Astrocyte of the hippocampus (primary cell): ENCODE data around the gene PRODH.
"Not testable (repeated sequence)": the region's sequence is repeated elsewhere in the genome, so short reads cannot be mapped to it uniquely, and the experiment has no call there.

Source experiments
- DNase-seq: peaks from one replicate; pipeline ENCODE4 v3.0.0; 2011; ENCODE audit warnings: low read depth, low spot score

PRODH gene

DNA sequence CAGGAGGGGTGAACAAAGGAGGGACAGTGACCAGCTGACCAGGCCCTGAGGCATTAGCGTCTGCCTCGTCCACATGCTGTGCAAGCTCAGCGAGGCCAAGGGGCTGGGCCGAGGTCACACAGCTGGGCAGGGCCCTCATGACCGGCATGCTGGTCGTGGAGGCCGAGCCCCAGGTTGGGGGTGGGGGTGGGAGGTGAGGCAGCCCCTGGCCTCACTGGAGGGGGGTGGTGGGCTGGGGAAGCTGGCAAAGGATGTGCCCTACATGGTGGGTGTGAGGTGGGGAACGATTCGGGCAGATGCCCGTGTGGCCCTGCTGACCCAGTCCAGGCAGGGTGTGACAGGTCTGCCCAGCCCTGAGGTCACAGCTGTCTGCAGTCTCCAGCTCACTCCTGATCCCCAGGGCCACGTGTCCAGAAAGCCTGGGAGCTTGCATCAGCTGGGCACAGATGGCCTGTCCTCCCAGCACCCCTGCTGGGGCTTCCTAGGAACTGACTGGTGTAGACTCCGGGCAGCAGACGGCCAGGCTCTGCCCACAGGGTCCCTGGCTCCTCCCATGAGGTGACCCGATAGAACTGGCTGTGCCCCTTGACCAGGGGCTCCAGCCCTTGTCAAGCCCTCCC is 31.4 kb upstream of the PRODH start:
- not testable (repeated sequence) for DNase-seq

DNA sequence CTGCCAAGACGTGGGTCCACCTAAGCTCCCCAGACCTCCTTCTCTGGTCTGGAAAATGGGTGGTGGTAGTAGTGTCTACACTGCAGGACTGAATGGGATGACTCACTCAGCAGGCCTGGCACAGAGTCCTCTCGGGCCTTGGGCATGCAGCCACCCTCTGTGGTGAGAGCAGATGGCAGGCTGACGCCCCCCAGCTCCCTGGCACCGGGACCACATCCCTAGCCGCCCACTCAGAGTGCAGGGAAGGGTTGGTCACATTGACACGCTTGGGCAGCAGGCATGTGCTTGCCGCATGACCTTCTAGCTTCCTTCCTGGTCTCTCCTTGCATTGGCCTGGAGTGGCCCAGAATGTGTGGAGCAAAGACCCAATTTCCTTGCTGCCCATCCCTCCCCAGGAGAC is 30.7 kb upstream of the PRODH start:
- DNase-seq: no peak

DNA sequence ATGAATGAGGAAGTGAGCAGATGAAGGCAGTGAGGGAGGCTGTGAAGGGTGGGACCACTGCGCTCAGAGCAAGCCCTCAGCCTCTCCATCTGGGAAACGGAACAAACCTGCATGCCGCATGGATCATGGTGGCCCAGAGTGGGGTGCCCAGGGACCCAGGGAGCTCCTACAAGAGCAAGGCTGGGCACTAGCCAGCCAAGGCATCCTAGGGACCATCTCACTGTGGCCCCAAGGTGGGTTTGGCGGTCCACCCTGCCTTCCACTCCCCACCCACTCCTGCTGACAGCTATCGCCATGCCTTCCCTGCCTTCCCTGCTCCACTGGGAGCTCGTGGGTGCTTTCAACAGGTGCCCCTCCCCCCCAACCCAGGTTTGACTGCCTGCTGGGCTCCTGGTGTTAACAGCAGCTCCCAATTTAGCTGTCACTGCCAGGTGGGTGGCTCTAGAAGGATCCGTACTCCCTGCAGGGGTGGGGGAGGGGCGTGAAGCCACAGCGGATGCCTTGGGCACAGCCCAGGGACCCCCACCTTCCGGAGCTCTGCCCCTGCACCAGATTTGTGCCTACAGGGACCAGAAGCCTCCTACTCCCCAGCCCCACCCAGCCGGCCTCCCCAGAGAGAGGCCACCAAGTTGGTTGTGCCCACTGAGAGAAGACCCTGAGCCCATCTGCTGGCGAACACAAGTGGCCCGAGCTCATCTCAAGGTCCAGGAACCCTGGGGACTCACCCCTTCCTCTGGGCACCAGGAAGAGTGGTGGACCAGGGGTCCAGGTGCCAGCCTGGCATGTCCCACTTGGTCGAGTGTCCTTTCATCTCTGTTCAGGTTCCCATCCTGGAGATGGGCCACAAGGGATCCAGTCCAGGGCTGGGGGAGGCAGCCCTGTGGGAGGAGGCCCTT is 29.7 kb upstream of the PRODH start:
- DNase-seq: no peak

DNA sequence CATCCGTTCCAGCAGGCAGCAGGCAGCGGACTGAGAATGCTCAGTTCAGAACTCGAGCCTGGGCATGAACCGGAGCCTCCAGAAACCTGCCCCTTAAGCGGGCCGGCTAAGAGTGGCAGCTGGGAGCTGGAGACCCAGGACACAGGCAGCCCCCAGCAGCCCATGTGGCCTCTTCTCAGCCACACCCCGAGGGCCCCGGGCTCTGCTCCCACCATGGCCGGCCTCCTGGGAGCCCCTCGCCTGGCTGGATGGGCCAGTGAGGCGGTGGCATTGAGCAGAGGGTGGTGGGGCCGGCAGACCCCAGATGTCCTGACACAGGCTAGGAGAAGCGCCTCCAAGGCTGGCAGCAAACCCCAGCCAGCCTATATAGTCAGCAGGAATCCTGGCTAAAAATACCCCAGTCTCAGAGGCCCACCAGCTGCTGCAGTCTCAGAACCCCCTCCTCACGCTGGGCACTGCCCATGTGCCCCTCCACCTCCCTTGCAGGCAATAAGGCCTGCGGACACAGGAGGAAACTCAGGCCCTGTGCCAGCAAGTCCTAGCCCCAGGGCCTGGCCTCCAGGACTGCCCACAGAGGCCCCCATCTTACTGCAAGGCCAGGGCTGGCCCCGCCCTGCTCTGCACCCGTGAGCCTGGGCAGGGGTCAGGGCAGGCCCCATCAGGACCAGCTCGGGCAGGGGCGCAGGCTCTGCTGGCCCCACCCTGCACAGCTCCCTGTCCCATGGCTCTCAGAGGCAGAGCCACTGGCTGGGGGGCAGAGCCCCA is 28.6 kb upstream of the PRODH start:
- not testable (repeated sequence) for DNase-seq

DNA sequence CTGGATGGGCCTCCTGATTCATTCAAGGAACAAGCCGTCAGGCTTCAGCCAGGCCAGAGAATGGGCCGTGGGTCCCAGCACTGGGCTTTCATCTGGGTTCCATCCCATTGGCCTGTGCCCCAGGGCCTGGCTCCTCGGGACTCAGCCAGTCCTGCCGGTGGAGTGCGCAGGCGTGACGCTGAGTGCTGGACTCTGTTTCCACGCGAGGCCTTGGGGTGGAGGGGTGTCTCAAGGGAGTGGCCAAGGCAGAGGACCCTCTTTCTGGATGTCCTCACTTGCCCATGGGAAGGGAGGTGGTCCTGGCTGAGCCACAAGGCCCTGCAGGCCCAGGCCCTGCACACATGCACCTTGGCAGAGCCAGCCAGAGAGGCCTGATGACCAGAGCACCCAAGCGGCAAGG is 28.0 kb upstream of the PRODH start:
- not testable (repeated sequence) for DNase-seq

DNA sequence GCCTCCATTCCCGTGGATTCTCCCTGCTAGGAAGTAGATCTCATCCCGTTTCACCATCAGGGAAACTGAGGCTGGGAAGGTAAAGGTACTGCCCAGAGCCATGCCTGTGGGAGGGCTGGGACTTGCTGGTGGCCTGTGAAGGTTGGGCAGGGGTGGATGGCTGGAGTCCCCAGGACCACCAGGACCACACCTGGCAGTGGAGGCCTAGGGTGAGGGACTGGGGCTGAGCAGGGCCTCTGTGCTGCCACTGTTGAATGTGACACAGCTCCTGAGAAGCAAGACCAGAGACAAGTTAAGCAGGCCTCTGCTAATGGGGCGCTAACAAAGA is 26.2 kb upstream of the PRODH start:
- DNase-seq: no peak

DNA sequence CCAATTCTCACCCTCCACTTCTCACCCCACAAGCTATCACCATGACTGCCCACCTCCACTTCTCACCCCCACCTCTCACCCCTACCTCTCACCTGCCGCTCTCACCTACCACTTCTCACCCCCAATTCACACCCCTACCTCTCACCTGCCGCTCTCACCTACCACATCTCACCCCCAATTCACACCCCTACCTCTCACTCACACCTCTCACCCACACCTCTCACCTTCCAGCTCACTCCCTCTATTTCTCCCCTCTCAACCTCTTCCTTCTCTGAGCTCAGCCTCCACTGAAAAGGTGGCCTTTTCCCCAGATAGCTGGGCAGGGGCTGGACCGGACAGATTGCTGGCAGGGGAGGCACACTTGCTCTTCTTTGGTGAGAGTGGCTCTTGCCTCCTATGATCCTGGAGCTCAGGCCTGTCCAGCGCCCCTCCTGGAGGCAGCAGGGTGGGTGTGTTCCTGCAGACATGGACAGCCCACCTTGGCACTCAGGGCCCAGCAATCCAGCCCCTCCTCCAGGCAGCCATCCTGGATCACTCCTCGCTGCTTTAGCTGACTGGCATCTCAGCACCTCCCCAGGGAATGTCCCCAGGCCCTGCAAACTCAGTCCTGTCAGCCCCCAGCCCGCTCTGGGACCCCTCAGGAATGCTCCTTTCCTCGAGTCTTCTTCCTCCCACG is 25.7 kb upstream of the PRODH start:
- not testable (repeated sequence) for DNase-seq

DNA sequence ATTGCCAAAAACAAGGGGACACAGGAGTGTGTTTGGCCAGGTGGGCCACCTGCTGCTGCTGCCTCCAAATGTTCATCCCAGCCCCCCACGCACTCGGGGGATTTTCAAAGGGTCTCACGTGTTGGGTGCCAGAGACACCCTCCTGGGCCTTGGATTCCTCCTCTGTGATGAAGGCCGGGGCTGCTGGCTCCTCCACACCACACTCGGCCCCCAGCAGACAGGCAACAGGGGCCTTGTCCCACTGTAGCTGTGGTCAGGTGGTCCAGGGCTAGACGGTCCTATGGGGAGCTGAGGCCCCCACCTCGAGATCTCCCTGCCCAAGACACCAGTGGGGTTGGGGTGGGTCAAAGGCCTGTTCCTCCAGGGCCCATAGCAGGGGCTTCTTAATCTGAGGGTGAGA is 25.1 kb upstream of the PRODH start:
- not testable (repeated sequence) for DNase-seq

DNA sequence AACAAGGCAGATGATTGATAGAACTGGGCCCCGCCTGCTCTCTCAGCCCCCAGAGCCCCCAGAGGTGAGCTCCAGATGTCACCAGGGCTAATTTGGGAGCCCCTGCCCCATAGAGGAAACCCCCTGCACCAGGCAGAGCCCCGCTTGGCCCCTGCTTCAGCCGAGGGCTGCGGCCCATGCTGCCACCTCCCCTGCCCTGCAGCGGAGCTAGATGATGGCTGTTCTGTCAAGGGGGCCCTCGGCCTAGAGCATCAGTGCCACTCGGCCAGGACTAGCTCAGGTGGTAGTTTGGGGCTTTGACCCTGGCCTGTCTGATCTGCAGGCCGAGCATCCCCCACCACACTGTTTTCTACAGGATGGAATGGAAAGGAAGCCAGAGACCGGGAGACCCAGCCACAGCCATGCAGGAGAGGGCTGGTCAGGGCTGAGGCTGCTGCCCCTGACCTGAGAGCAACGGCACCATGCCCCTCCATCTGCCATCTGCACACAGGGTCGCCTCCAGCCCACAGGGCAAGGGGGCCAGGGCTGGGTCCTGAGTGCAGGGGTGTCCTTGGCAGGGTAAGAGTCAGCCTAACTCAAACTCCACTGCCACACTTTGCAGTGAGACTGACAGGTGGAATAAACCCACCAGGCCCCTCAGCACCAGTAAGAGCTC is 24.2 kb upstream of the PRODH start:
- not testable (repeated sequence) for DNase-seq

DNA sequence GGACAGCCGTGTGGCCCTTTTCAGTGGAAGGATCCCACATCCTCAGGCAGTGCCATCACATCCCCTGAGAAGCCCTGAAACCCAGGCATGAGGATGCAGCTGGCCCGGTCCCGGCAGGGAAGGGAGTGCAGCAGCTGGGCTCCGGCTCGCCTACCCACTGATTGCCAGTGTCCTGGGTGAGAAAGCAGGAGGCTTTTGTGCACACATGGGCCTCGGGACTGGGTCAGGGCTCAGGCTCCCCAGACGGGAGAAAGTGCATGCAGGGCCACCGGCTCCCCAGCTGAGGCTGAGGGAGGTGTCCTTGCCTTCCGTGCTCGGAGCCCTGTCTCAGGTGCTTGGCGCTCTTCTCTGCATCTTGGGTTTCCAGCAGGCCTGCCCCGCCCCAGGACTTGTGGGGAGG is 23.6 kb upstream of the PRODH start:
- DNase-seq: not testable (repeated sequence)

DNA sequence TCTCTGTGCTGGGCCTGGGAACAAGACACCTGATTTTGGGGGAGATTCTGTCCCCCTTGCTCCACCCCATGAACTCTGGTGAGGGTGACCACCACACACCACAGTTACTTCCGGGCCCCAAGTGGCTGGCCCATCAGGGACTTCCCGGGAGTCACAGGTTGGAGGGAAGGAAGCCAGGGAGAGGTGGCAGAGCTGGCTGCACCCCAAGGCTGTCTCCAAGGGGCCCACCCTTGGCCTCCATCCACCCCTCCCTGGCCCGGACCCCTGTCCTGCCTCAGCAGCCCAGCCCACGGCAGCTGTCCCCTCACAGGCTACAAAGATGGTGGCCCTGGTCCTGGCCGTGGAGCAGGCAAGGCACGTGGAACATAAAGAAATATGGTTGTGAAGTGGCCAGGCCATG is 23.2 kb upstream of the PRODH start:
- not testable (repeated sequence) for DNase-seq

DNA sequence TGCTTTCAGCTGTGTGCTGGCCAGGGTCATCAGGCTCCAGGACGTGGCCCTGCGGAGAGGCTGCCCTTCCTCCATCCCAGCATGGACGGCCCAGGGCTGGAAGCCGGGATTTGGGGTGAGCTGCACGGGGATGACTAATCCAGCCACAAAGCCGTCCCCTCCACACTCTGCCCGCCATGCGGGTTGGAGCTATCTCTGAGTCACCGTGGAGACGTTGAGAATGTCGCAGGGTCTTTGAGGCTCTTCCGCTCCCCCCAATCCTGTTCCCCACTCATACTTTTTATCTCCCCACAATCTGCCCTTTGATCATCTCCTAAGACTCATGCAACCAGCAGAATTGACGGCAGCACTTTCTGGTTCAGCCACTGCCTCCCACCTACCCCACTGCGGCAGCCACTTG is 22.6 kb upstream of the PRODH start:
- peak; percentile 65 for DNase-seq

DNA sequence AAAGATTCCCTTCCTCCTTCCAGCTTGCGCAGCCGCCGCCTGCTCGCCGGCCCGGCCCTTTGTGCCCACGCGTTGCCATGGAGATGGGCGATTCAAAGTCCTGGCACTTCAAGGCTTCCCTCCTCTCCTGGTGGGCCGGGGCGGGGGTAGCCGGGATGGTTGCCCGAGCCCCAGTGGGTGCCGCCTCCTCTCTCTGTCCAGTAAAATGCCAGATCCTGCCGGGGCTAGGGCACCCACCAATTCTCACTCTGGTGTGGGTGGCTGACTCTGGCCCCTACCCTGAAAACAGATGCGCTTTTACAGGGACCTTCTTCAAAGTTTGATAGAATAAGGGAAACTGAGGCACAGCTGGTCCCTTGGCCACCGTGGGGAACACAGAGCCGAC is 22.2 kb upstream of the PRODH start:
- peak; percentile 55 for DNase-seq

DNA sequence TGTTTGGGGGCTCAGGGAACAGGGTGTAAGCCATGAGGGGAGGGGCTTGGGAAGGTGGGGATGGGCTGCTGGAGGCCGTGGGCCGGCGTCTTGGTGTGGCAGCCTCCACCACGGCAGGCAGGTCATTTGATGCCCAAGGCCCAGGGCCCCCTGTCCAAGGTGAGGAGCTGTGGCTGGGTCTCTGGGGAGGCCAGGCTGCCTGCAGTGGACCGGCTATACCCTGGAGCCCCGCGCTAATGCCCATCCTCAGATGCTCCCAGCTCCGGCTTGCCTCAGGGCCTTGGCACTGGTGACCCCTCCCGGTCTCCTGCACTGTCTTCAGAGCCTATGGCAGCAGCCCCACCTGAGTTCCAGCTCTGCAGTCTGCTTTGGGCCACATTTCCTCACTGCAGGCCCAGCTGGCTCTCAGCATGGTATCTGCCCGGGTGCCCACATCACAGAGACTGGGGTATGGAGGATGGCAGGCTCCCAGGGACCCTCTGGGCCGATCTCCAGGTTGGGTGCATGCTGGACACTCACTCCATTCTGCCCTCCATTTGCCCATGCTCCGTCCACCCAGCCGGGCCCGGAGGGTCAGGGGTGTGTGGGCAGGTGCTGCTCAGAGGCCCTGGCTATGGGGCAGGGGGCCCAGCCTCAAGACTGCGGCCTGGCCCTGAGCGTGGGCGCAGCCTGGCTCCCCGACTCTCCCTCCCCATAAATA is 21.7 kb upstream of the PRODH start:
- not testable (repeated sequence) for DNase-seq

DNA sequence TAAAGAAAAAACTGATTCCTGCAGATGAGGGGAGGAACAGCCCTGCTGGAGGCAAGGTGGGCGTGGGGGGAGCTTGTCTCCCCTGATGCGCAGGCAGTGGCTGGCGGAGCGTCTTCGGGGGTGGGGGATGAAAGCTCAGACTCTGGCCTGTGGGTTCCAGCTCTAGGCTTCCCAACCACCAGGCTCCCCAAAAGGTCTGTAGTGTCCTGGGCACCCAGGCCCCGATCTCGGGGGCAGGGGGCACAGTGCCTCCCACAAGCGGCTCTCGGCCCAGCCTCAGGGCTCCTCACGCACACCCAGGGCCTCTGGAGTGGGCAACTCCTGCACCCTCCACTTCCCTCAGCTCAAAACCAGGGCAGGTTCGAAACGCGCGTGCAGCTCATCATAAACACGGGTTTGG is 20.9 kb upstream of the PRODH start:
- not testable (repeated sequence) for DNase-seq

DNA sequence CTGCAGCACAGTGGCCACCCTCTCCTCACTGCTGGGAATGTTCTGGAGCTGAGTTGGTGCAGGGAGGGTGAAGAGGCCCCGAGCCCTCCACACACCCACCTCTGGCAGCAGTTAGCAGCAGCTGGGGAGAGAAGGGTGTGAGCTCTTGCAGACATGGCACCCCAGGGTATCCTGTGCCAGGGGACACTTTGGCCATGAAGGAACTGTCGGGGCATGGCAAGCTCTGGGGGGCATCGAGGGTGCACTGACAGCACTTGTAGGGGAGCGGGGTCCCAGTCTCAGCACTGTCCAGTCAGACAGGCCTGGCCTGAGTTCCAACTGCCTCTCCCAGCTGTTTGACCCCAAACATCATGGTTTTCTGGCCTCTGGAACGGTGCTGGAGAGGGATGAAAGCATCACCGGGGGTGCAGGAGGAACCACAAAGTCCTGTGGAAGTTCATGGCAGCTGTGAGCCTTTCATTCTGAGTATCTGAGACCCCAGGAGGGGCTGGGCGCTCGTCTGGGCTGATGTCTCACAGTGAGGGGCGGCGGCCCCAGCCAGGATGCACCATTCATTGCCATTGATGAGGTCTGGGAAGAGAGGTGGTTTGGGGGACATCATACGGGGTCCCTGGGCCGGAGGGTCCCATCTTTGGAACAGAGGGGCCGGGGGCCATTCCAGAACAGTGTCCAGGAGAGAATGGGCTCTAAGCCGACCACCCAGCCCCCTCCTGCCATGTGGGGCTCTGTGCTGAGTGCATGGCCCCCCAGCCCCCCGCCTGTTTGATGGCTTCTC is 20.2 kb upstream of the PRODH start:
- DNase-seq: not testable (repeated sequence)

DNA sequence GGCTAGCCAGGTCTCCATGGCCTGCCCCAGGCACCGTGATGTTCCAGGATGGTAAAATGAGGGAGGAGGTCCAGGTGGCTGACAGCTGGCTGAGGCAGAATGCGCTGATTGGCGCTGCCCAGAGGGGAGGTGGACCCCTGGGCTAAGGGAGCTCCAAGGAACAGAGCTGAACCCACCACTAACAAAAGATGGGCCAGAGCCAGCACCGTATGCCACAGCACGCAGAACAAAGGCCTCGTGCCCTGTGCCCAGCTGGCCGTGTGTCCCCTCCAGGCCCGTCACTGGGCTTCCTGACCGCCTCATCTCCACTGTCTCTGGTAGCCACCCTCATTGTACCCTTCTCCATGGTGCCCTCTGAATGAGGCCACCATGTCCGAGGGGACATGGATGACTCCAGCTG is 19.6 kb upstream of the PRODH start:
- no peak for DNase-seq

DNA sequence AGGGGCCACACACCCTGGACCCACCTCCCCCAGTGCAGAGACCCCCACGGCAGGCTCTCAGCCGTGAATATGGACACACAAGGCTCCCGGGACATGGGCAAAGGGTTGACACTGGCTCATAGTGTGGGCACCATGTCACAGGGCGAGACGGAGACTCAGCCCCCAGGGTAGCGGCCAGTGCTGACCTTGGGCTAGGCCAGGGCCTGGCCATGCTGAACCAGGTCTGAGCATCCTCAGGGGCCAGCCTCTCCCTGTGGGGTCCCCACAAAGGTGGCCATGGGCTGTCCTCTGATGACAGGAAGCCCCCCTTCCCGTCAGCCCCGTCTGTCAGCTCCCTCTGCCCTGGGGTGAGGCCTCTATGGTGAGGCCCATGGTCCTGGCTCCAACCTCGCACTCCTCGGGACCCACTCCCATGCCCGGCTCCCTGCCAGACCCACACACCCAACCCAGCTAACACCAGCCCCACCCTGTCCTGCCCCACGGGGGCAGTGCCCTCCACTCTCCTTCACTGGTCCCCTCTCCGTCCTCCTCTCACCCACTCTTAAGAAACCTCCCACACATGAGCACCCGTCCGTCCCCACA is 19.0 kb upstream of the PRODH start:
- no peak for DNase-seq

DNA sequence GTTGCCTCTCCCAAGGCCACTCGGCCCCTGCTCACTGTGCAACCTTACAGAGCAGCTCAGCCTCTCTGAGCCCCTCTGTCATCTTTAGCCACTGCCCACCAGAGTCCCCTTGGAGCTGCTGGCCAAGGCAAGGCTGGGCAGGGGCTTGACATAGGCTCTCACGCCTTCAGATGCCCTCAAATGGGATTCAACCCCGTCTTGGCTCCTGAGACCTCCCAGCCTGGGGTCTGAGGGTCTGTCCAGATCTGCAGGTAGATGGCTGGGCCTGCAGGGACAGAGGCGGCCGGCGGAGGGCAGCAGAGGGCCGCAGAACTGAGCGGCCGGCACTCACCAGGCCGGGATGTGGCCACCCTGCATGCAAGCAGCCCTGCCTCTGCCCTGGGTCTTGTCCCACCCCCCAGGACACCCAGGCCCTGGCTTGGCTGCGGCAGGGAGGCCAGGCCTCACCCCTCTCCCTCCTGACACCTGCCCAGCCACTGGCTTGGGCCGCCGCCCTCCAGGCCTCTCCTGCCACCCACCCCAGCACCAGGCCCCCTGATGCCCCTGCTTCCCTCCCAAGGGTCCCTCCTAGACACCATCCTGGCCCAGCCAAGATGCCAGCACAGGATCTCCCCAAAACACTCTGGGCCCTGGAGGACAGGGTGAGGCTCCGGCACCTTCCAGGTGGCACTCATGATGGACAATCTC is 18.4 kb upstream of the PRODH start:
- DNase-seq: peak; percentile 79
